NB4 (cell line): Measurements from ENCODE around the gene ZNF433.
A peak's percentile ranks its signal among the peaks of the same experiment; 100 is the strongest.

Experiments
- DNase-seq: peaks from one replicate; pipeline ENCODE4 v3.0.0; 2010; ENCODE audit warnings: low read depth
- H3K4me3 ChIP-seq: one replicate; pipeline ENCODE4 v1.5.1; 2011; ENCODE audit warnings: mild to moderate bottlenecking, low read depth, low read length, moderate library complexity
- CTCF ChIP-seq: IDR thresholded peaks from one replicate; pipeline ENCODE4 v1.5.1; 2012; ENCODE audit warnings: low read depth, low read length
- MAX ChIP-seq: IDR thresholded peaks from 2 replicates; pipeline ENCODE4 v1.6.1; 2011; ENCODE audit warnings: low read depth, low read length
- MYC ChIP-seq: IDR thresholded peaks from 2 replicates; pipeline ENCODE4 v1.6.1; 2011; ENCODE audit warnings: low read depth, low read length
- POLR2A ChIP-seq: IDR thresholded peaks from 2 replicates; pipeline ENCODE4 v1.6.1; 2011; ENCODE audit warnings: mild to moderate bottlenecking; ENCODE audit not compliant: insufficient read length; ENCODE audit errors: extremely low read depth

The ZNF433 gene

GRCh38 chr19:12042893-12043292 is 7.4 kb upstream of the ZNF433 start:
- TF ChIP-seq CTCF (no peak), POLR2A (no peak), MYC (no peak), MAX (no peak)
- DNase-seq, result no peak
- no peak overlapping the region for H3K4me3 ChIP-seq

DNA sequence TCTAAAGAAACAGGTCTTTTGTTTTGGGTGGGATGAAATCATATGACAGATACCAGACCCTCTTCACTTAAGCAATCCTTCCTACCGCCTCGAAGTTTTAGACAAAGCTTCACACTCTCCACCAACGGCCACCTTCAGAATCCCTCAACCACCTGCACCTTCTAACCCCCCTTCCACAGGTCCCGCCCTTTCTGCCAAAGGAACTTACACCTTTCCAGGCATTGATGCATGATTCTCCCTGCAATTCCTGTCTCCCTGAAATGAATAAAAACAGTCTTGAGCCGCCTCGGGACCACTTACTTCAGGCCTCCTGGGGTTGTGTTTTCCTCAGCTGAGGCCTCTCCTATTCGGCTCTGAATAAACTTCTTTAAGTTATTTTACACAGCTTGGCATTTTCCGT is 859 bp downstream of the ZNF433 start:
- no peak overlapping the region for H3K4me3 ChIP-seq
- no peak for TF ChIP-seq CTCF
- no peak for TF ChIP-seq POLR2A
- TF ChIP-seq MAX, result no peak
- no peak for TF ChIP-seq MYC
- no peak for DNase-seq

- H3K4me3 ChIP-seq, result no peak overlapping the region
- TF ChIP-seq POLR2A (no peak), CTCF (no peak)
- no peak for DNase-seq
Measured at GRCh38 chr19:12034198-12034597, 1.3 kb downstream of the ZNF433 start.

GRCh38 chr19:12015753-12016116 is 19.7 kb downstream of the ZNF433 start:
- TF ChIP-seq MYC (no peak), MAX (no peak), CTCF (no peak), POLR2A (no peak)
- H3K4me3 ChIP-seq, result no peak overlapping the region
- no peak for DNase-seq

GRCh38 chr19:12015015-12015752 is 20.3 kb downstream of the ZNF433 start:
- DNase-seq, result no peak
- TF ChIP-seq POLR2A (no peak), MAX (no peak), MYC (no peak), CTCF (no peak)

GRCh38 chr19:12000152-12000981 is 35.1 kb downstream of the ZNF433 start:
- H3K4me3 ChIP-seq, result no peak overlapping the region
- peak; percentile 17 for DNase-seq
- TF ChIP-seq CTCF (no peak), MYC (no peak), POLR2A (no peak), MAX (no peak)

More at GRCh38 chr19:12015015-12015752, 20.3 kb downstream of the ZNF433 start:
- no peak overlapping the region for H3K4me3 ChIP-seq
